Mucosa of stomach (tissue), 1 donor: ENCODE results near the gene GPRIN3.

Experiments
- H3K27me3 ChIP-seq: one replicate; pipeline ENCODE4 v1.7.0; 2013; ENCODE audit warnings: mild to moderate bottlenecking, low read length; ENCODE audit not compliant: control insufficient read depth, insufficient read depth
- H3K36me3 ChIP-seq: one replicate; pipeline ENCODE4 v1.7.0; 2013; ENCODE audit warnings: low read length; ENCODE audit not compliant: control insufficient read depth, insufficient read depth
- H3K4me1 ChIP-seq: one replicate; pipeline ENCODE4 v1.7.0; 2013; ENCODE audit warnings: mild to moderate bottlenecking, low read length; ENCODE audit not compliant: control insufficient read depth, insufficient read depth
- H3K4me3 ChIP-seq: one replicate; pipeline ENCODE4 v1.7.0; 2013; ENCODE audit warnings: low read length
- H3K9ac ChIP-seq: one replicate; pipeline ENCODE4 v1.7.0; 2013; ENCODE audit warnings: mild to moderate bottlenecking, low read length, moderate library complexity
- H3K9me3 ChIP-seq: one replicate; pipeline ENCODE4 v1.7.0; 2013; ENCODE audit warnings: mild to moderate bottlenecking, low read length, moderate library complexity; ENCODE audit not compliant: control insufficient read depth
- donor health status: Pancreatic carcinoma.

Gene GPRIN3

GRCh38 chr4:89334311-89334710, 26.7 kb upstream of the GPRIN3 start:
- Histone ChIP-seq H3K4me3 (no peak overlapping the region), H3K27me3 (no peaks in the 10 kb centered on the region), H3K4me1 (peaks cover 5% of the 10 kb centered on the region), H3K36me3 (no peaks in the 10 kb centered on the region), H3K9me3 (no peaks in the 10 kb centered on the region), H3K9ac (no peak overlapping the region)

GRCh38 chr4:89331686-89332544, 24.3 kb upstream of the GPRIN3 start:
- H3K27me3 ChIP-seq, result no peaks in the 10 kb centered on the region
- peaks cover 5% of the 10 kb centered on the region for H3K4me1 ChIP-seq
- no peak overlapping the region for H3K9ac ChIP-seq
- H3K4me3 ChIP-seq, result no peak overlapping the region
- H3K36me3 ChIP-seq, result no peaks in the 10 kb centered on the region
- H3K9me3 ChIP-seq, result no peaks in the 10 kb centered on the region

- no peak overlapping the region for H3K4me3 ChIP-seq
- H3K9me3 ChIP-seq, result no peaks in the 10 kb centered on the region
- H3K36me3 ChIP-seq, result no peaks in the 10 kb centered on the region
- peaks cover 5% of the 10 kb centered on the region for H3K4me1 ChIP-seq
- H3K9ac ChIP-seq, result no peak overlapping the region
- H3K27me3 ChIP-seq, result no peaks in the 10 kb centered on the region
Observed at GRCh38 chr4:89331197-89331596, 23.6 kb upstream of the GPRIN3 start.

GRCh38 chr4:89329280-89329679, 21.7 kb upstream of the GPRIN3 start:
- H3K9ac ChIP-seq, result no peak overlapping the region
- H3K36me3 ChIP-seq, result no peaks in the 10 kb centered on the region
- H3K27me3 ChIP-seq, result no peaks in the 10 kb centered on the region
- H3K4me1 ChIP-seq, result no peaks in the 10 kb centered on the region
- H3K9me3 ChIP-seq, result no peaks in the 10 kb centered on the region
- no peak overlapping the region for H3K4me3 ChIP-seq

GRCh38 chr4:89324671-89325070, 17.1 kb upstream of the GPRIN3 start:
- Histone ChIP-seq H3K4me3 (no peak overlapping the region), H3K9ac (no peak overlapping the region), H3K4me1 (no peaks in the 10 kb centered on the region), H3K27me3 (no peaks in the 10 kb centered on the region), H3K36me3 (no peaks in the 10 kb centered on the region), H3K9me3 (no peaks in the 10 kb centered on the region)

- Histone ChIP-seq H3K9ac (no peak overlapping the region), H3K4me3 (no peak overlapping the region), H3K9me3 (no peaks in the 10 kb centered on the region), H3K27me3 (no peaks in the 10 kb centered on the region), H3K36me3 (no peaks in the 10 kb centered on the region), H3K4me1 (no peaks in the 10 kb centered on the region)
Observed at GRCh38 chr4:89322671-89323070, 15.1 kb upstream of the GPRIN3 start.

GRCh38 chr4:89319756-89320155, 12.2 kb upstream of the GPRIN3 start:
- H3K27me3 ChIP-seq, result no peaks in the 10 kb centered on the region
- H3K4me1 ChIP-seq, result no peaks in the 10 kb centered on the region
- H3K4me3 ChIP-seq, result no peak overlapping the region
- no peaks in the 10 kb centered on the region for H3K36me3 ChIP-seq
- H3K9ac ChIP-seq, result no peak overlapping the region
- H3K9me3 ChIP-seq, result no peaks in the 10 kb centered on the region

- no peaks in the 10 kb centered on the region for H3K36me3 ChIP-seq
- H3K4me3 ChIP-seq, result no peak overlapping the region
- H3K9me3 ChIP-seq, result no peaks in the 10 kb centered on the region
- H3K9ac ChIP-seq, result no peak overlapping the region
- no peaks in the 10 kb centered on the region for H3K4me1 ChIP-seq
- no peaks in the 10 kb centered on the region for H3K27me3 ChIP-seq
Observed at GRCh38 chr4:89316931-89317366, 9.3 kb upstream of the GPRIN3 start.

GRCh38 chr4:89316211-89316610, 8.6 kb upstream of the GPRIN3 start:
- Histone ChIP-seq H3K9me3 (no peaks in the 10 kb centered on the region), H3K4me3 (no peak overlapping the region), H3K27me3 (no peaks in the 10 kb centered on the region), H3K4me1 (no peaks in the 10 kb centered on the region), H3K36me3 (no peaks in the 10 kb centered on the region), H3K9ac (no peak overlapping the region)

GRCh38 chr4:89314291-89314690, 6.7 kb upstream of the GPRIN3 start:
- Histone ChIP-seq H3K9ac (no peak overlapping the region), H3K27me3 (no peaks in the 10 kb centered on the region), H3K36me3 (no peaks in the 10 kb centered on the region), H3K4me1 (no peaks in the 10 kb centered on the region), H3K9me3 (no peaks in the 10 kb centered on the region), H3K4me3 (no peak overlapping the region)

GRCh38 chr4:89312066-89312465, 4.5 kb upstream of the GPRIN3 start:
- Histone ChIP-seq H3K4me3 (no peak overlapping the region), H3K9ac (no peak overlapping the region), H3K36me3 (no peaks in the 10 kb centered on the region), H3K4me1 (peaks cover 2% of the 10 kb centered on the region), H3K27me3 (no peaks in the 10 kb centered on the region), H3K9me3 (no peaks in the 10 kb centered on the region)

GRCh38 chr4:89311433-89311832, 3.8 kb upstream of the GPRIN3 start:
- no peaks in the 10 kb centered on the region for H3K27me3 ChIP-seq
- no peaks in the 10 kb centered on the region for H3K36me3 ChIP-seq
- no peak overlapping the region for H3K4me3 ChIP-seq
- no peaks in the 10 kb centered on the region for H3K9me3 ChIP-seq
- no peak overlapping the region for H3K9ac ChIP-seq
- H3K4me1 ChIP-seq, result peaks cover 8% of the 10 kb centered on the region
